Measurements from ENCODE around the gene DTHD1.

DNA sequence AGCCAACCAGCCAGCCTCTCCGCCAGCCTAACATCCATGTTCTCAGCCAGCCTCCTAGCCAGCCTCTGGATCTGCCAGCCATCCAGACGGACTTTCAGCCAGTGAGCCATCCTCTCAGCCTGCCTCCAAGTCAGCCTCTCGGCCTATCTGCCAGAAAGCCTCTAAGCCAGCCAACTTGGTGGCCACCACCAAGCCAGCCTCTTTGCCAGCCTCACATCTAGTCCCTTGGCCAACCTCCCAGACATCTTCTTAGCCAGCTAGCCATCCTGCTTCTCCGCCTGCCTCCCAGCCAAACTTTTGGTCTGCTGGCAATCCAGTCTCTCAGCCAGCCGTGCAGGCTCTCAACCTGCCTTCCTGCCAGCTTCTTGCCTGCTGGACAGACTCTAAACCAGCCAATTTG is 20.7 kb upstream of the DTHD1 start:
- no peak for TF ChIP-seq POLR2A (IDR thresholded peaks at IDR 0.05)
- TF ChIP-seq, protein P1, sequence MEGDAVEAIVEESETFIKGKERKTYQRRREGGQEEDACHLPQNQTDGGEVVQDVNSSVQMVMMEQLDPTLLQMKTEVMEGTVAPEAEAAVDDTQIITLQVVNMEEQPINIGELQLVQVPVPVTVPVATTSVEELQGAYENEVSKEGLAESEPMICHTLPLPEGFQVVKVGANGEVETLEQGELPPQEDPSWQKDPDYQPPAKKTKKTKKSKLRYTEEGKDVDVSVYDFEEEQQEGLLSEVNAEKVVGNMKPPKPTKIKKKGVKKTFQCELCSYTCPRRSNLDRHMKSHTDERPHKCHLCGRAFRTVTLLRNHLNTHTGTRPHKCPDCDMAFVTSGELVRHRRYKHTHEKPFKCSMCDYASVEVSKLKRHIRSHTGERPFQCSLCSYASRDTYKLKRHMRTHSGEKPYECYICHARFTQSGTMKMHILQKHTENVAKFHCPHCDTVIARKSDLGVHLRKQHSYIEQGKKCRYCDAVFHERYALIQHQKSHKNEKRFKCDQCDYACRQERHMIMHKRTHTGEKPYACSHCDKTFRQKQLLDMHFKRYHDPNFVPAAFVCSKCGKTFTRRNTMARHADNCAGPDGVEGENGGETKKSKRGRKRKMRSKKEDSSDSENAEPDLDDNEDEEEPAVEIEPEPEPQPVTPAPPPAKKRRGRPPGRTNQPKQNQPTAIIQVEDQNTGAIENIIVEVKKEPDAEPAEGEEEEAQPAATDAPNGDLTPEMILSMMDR (IDR thresholded peaks at IDR 0.05) = no peak
